ENCODE data around the gene MUC5B.

Gene MUC5B

GRCh38 chr11:1280116-1281035, 57.5 kb downstream of the MUC5B start:
- H3K36me3 ChIP-seq, result peaks cover 74% of the 10 kb centered on the region
- TF ChIP-seq Cebpa-rat (IDR thresholded peaks at IDR 0.05), result no peak
- no peaks in the 10 kb centered on the region for H3K27me3 ChIP-seq
- H3K4me3 ChIP-seq, result no peak overlapping the region
- H3K4me1 ChIP-seq, result peaks cover 37% of the 10 kb centered on the region
- H3K9me3 ChIP-seq, result no peaks in the 10 kb centered on the region
- H3K4me2 ChIP-seq, result no peak overlapping the region
- H3K9ac ChIP-seq, result no peak overlapping the region
- no peak overlapping the region for H3K27ac ChIP-seq
- H4K20me1 ChIP-seq, result peaks cover 84% of the 10 kb centered on the region

GRCh38 chr11:1281326-1281973, 58.6 kb downstream of the MUC5B start:
- Histone ChIP-seq H3K27me3 (no peaks in the 10 kb centered on the region), H3K4me2 (no peak overlapping the region), H3K9ac (no peak overlapping the region), H3K4me3 (no peak overlapping the region), H3K27ac (no peak overlapping the region), H4K20me1 (peaks cover 80% of the 10 kb centered on the region), H3K36me3 (peaks cover 78% of the 10 kb centered on the region), H3K4me1 (peaks cover 26% of the 10 kb centered on the region), H3K9me3 (no peaks in the 10 kb centered on the region)
- TF ChIP-seq Cebpa-rat (IDR thresholded peaks at IDR 0.05), result no peak

GRCh38 chr11:1281974-1282365, 59.1 kb downstream of the MUC5B start:
- H3K27me3 ChIP-seq, result no peaks in the 10 kb centered on the region
- peaks cover 78% of the 10 kb centered on the region for H3K36me3 ChIP-seq
- peaks cover 75% of the 10 kb centered on the region for H4K20me1 ChIP-seq
- H3K9me3 ChIP-seq, result no peaks in the 10 kb centered on the region
- no peak overlapping the region for H3K27ac ChIP-seq
- peaks cover 21% of the 10 kb centered on the region for H3K4me1 ChIP-seq
- no peak overlapping the region for H3K9ac ChIP-seq
- no peak overlapping the region for H3K4me3 ChIP-seq
- TF ChIP-seq Cebpa-rat (IDR thresholded peaks at IDR 0.05), result no peak
- no peak overlapping the region for H3K4me2 ChIP-seq

- Histone ChIP-seq H3K4me3 (no peak overlapping the region), H3K9ac (no peak overlapping the region), H3K4me1 (peaks cover 12% of the 10 kb centered on the region), H3K4me2 (no peak overlapping the region), H3K27me3 (no peaks in the 10 kb centered on the region), H4K20me1 (peaks cover 64% of the 10 kb centered on the region), H3K9me3 (peaks cover 3% of the 10 kb centered on the region; the same call in 1 of the 2 replicates), H3K27ac (no peak overlapping the region), H3K36me3 (peaks cover 80% of the 10 kb centered on the region)
- no peak for TF ChIP-seq Cebpa-rat (IDR thresholded peaks at IDR 0.05)
Observed at GRCh38 chr11:1283091-1283511, 60.2 kb downstream of the MUC5B start.

- peaks cover 86% of the 10 kb centered on the region for H3K36me3 ChIP-seq
- peaks cover 7% of the 10 kb centered on the region; the same call in 1 of the 2 replicates for H3K9me3 ChIP-seq
Observed at GRCh38 chr11:1283906-1284305, 61.0 kb downstream of the MUC5B start.

GRCh38 chr11:1285316-1285744, 62.5 kb downstream of the MUC5B start:
- H3K4me3 ChIP-seq, result no peak overlapping the region

More at GRCh38 chr11:1283906-1284305, 61.0 kb downstream of the MUC5B start:
- H3K4me2 ChIP-seq, result no peak overlapping the region
- H4K20me1 ChIP-seq, result peaks cover 60% of the 10 kb centered on the region
- no peak overlapping the region for H3K9ac ChIP-seq
- no peak overlapping the region for H3K4me3 ChIP-seq
- TF ChIP-seq Cebpa-rat (IDR thresholded peaks at IDR 0.05), result no peak
- H3K27me3 ChIP-seq, result no peaks in the 10 kb centered on the region
- H3K27ac ChIP-seq, result no peak overlapping the region
- peaks cover 4% of the 10 kb centered on the region; the same call in 1 of the 2 replicates for H3K4me1 ChIP-seq

GRCh38 chr11:1285876-1286275, 63.0 kb downstream of the MUC5B start:
- Histone ChIP-seq H3K36me3 (peaks cover 86% of the 10 kb centered on the region), H4K20me1 (peaks cover 60% of the 10 kb centered on the region), H3K27ac (no peak overlapping the region), H3K9me3 (peaks cover 7% of the 10 kb centered on the region; the same call in 1 of the 2 replicates), H3K4me2 (no peak overlapping the region), H3K4me3 (no peak overlapping the region), H3K27me3 (no peaks in the 10 kb centered on the region), H3K9ac (no peak overlapping the region), H3K4me1 (no peaks in the 10 kb centered on the region)
- no peak for TF ChIP-seq Cebpa-rat (IDR thresholded peaks at IDR 0.05)

More at GRCh38 chr11:1285316-1285744, 62.5 kb downstream of the MUC5B start:
- Histone ChIP-seq H4K20me1 (peaks cover 59% of the 10 kb centered on the region), H3K4me2 (no peak overlapping the region), H3K9me3 (peaks cover 7% of the 10 kb centered on the region; the same call in 1 of the 2 replicates), H3K4me1 (no peaks in the 10 kb centered on the region), H3K27ac (no peak overlapping the region), H3K9ac (no peak overlapping the region), H3K36me3 (peaks cover 86% of the 10 kb centered on the region), H3K27me3 (no peaks in the 10 kb centered on the region)
- no peak for TF ChIP-seq Cebpa-rat (IDR thresholded peaks at IDR 0.05)

GRCh38 chr11:1287928-1288327, 65.1 kb downstream of the MUC5B start:
- TF ChIP-seq Cebpa-rat (IDR thresholded peaks at IDR 0.05), result no peak
- H3K9ac ChIP-seq, result no peak overlapping the region
- peaks cover 66% of the 10 kb centered on the region for H4K20me1 ChIP-seq
- H3K27me3 ChIP-seq, result no peaks in the 10 kb centered on the region
- no peak overlapping the region for H3K4me3 ChIP-seq
- no peaks in the 10 kb centered on the region for H3K4me1 ChIP-seq
- H3K4me2 ChIP-seq, result no peak overlapping the region
- H3K27ac ChIP-seq, result no peak overlapping the region
- H3K36me3 ChIP-seq, result peaks cover 89% of the 10 kb centered on the region
- H3K9me3 ChIP-seq, result peaks cover 7% of the 10 kb centered on the region; the same call in 1 of the 2 replicates

GRCh38 chr11:1288426-1289151, 65.7 kb downstream of the MUC5B start:
- H3K36me3 ChIP-seq, result peaks cover 89% of the 10 kb centered on the region
- peaks cover 66% of the 10 kb centered on the region for H4K20me1 ChIP-seq
- no peak for TF ChIP-seq Cebpa-rat (IDR thresholded peaks at IDR 0.05)
- peaks cover 7% of the 10 kb centered on the region; the same call in 1 of the 2 replicates for H3K9me3 ChIP-seq
- no peaks in the 10 kb centered on the region for H3K27me3 ChIP-seq
- no peak overlapping the region for H3K4me2 ChIP-seq
- no peak overlapping the region for H3K27ac ChIP-seq
- H3K4me1 ChIP-seq, result no peaks in the 10 kb centered on the region
- no peak overlapping the region for H3K9ac ChIP-seq
- H3K4me3 ChIP-seq, result no peak overlapping the region
